K562 (cell line): ENCODE data around the gene USP48. TPM values are rescaled to one million over a fixed set of nuclear protein-coding genes. Genes with fewer than 3 reads are reported as not detected.

ENCODE experiments used
- ARNT ChIP-seq, 2 experiments: fragments of 450-650 bp; IDR thresholded peaks; 2 replicates each; pipeline ENCODE4 v1.6.1; 2016; ENCODE audit warnings: mild to moderate bottlenecking in 1 of 2
- BCOR ChIP-seq: fragments of 450-650 bp; IDR thresholded peaks from 2 replicates; pipeline ENCODE4 v1.6.1; 2016
- CEBPG ChIP-seq, 3 experiments: fragments of 200-800 bp in 1 of 3; sonication (Bioruptor generic) in 1 of 3; sonication (generic) in 1 of 3; formaldehyde crosslinking in 1 of 3; IDR thresholded peaks in 2 of 3; conservative IDR thresholded peaks in 1 of 3; 2 replicates each; pipeline versions ENCODE4 v1.6.1 to v1.8.0; 2016 to 2022; ENCODE audit warnings: missing compliant biosample characterization in 2 of 3, missing genetic modification characterization in 2 of 3, mild to moderate bottlenecking in 1 of 3, missing genetic modification reagents in 1 of 3
- CHCHD3 ChIP-seq: fragments of 250-450 bp; sonication (Bioruptor Pico); IDR thresholded peaks from 2 replicates; pipeline ENCODE4 v2.1.2; 2022; ENCODE audit warnings: mild to moderate bottlenecking
- CHD2 ChIP-seq: IDR thresholded peaks from 2 replicates; pipeline ENCODE4 v1.6.1; 2011; ENCODE audit warnings: low read depth, low read length
- CREB3 ChIP-seq: fragments of 450-650 bp; conservative IDR thresholded peaks from 2 replicates; pipeline ENCODE4 v1.6.1; 2016; ENCODE audit warnings: missing genetic modification characterization, low read depth, mild to moderate bottlenecking, missing compliant biosample characterization, moderate library complexity
- DPF2 ChIP-seq: fragments of 450-650 bp; IDR thresholded peaks from 2 replicates; pipeline ENCODE4 v1.6.1; 2016
- FOSL1 ChIP-seq: fragments of 200-800 bp; sonication (Bioruptor generic); conservative IDR thresholded peaks from 2 replicates; pipeline ENCODE4 v1.6.1; 2016; ENCODE audit warnings: missing genetic modification characterization, missing compliant biosample characterization
- HMG20A ChIP-seq: fragments of 450-650 bp; formaldehyde crosslinking; conservative IDR thresholded peaks from 2 replicates; pipeline ENCODE4 v1.4.0; 2020; ENCODE audit warnings: mild to moderate bottlenecking, mixed read lengths
- HNRNPK ChIP-seq: fragments of 200-400 bp; formaldehyde crosslinking; IDR thresholded peaks from one replicate; pipeline ENCODE4 v1.6.1; 2018; ENCODE audit warnings: mild to moderate bottlenecking, low read depth, low read length; ENCODE audit not compliant: poor library complexity, severe bottlenecking
- LCOR ChIP-seq: sonication (generic); formaldehyde crosslinking; IDR thresholded peaks from 2 replicates; pipeline ENCODE4 v1.8.0; 2022; ENCODE audit warnings: mild to moderate bottlenecking, missing genetic modification reagents
- MECOM ChIP-seq: fragments of 250-450 bp; sonication (Bioruptor Pico); IDR thresholded peaks from 2 replicates; pipeline ENCODE4 v1.8.0; 2022; ENCODE audit warnings: inconsistent platforms
- NCOA2 ChIP-seq, 2 experiments: fragments of 450-650 bp; IDR thresholded peaks; 2 replicates each; pipeline ENCODE4 v1.6.1; 2018; ENCODE audit warnings: mild to moderate bottlenecking in 2 of 2, moderate library complexity in 1 of 2; ENCODE audit not compliant: partially characterized antibody in 2 of 2
- NFIC ChIP-seq: fragments of 450-650 bp; IDR thresholded peaks from 2 replicates; pipeline ENCODE4 v1.6.1; 2017; ENCODE audit warnings: mild to moderate bottlenecking, inconsistent platforms
- NFXL1 ChIP-seq: fragments of 450-650 bp; formaldehyde crosslinking; IDR thresholded peaks from 2 replicates; pipeline ENCODE4 v1.4.0; 2021; ENCODE audit warnings: mild to moderate bottlenecking
- RNF2 ChIP-seq: sonication (generic); IDR thresholded peaks from 2 replicates; pipeline ENCODE4 v1.6.1; 2016
- SAFB2 ChIP-seq: fragments of 200-400 bp; formaldehyde crosslinking; IDR thresholded peaks from 2 replicates; pipeline ENCODE4 v1.6.1; 2018; ENCODE audit warnings: borderline replicate concordance, low read length, low read depth, moderate library complexity; ENCODE audit not compliant: severe bottlenecking
- TEAD2 ChIP-seq: fragments of 450-650 bp; IDR thresholded peaks from 2 replicates; pipeline ENCODE4 v1.6.1; 2016; ENCODE audit warnings: missing genetic modification characterization, control low read depth, missing compliant biosample characterization
- UBTF ChIP-seq, 2 experiments: IDR thresholded peaks; 2 replicates each; pipeline ENCODE4 v1.6.1; 2012; ENCODE audit warnings: improper control_type of control experiment in 2 of 2, low read depth in 2 of 2, low read length in 2 of 2, borderline replicate concordance in 1 of 2
- YY1 ChIP-seq, 3 experiments: IDR thresholded peaks; 2 replicates each; pipeline ENCODE4 v1.6.1; 2011; ENCODE audit warnings: low read length in 2 of 3, mild to moderate bottlenecking in 2 of 3, moderate library complexity in 2 of 3, borderline replicate concordance in 1 of 3, control low read depth in 1 of 3, low read depth in 1 of 3; ENCODE audit not compliant: insufficient read depth in 3 of 3, insufficient replicate concordance in 2 of 3, control insufficient read depth in 1 of 3, insufficient read length in 1 of 3; ENCODE audit errors: extremely low read depth in 1 of 3
- ZFP1 ChIP-seq: fragments of 450-650 bp; formaldehyde crosslinking; IDR thresholded peaks from 2 replicates; pipeline ENCODE4 v1.4.0; 2020; ENCODE audit warnings: mild to moderate bottlenecking, mixed read lengths
- ZNF143 ChIP-seq: sonication (generic); formaldehyde crosslinking; IDR thresholded peaks from 2 replicates; pipeline ENCODE4 v1.9.0; 2022; ENCODE audit warnings: mild to moderate bottlenecking, missing genetic modification reagents
- ZNF347 ChIP-seq: fragments of 450-650 bp; formaldehyde crosslinking; IDR thresholded peaks from 2 replicates; pipeline ENCODE4 v1.4.0; 2020; ENCODE audit warnings: low read depth, mild to moderate bottlenecking, moderate library complexity
- ZNF444 ChIP-seq: fragments of 250-450 bp; sonication (Bioruptor Pico); IDR thresholded peaks from 2 replicates; pipeline ENCODE4 v1.4.0; 2020; ENCODE audit warnings: mild to moderate bottlenecking, moderate library complexity
- ZNF830 ChIP-seq: fragments of 250-450 bp; sonication (Bioruptor Pico); IDR thresholded peaks from 2 replicates; pipeline ENCODE4 v1.5.0; 2021; ENCODE audit warnings: mild to moderate bottlenecking
- polyA plus RNA-seq, 8 experiments: library from polyadenylated mRNA; depleted of rRNA in 4 of 8; stranded (reverse) in 5 of 8; unstranded in 3 of 8; fragments of >200 nt; fragmentation: Nextera tagmentation in 2 of 8; fragmentation: Illumina TruSeq in 1 of 8; extraction: Ambion mirVana in 2 of 8; extraction: Trizol in 1 of 8; gene quantifications; 2 replicates each; pipeline versions ENCODE4 v1.2.1 to v1.2.3, GENCODE V29; 2011 to 2014; ENCODE audit warnings: inconsistent platforms in 1 of 8, missing spikeins in 1 of 8
- total RNA-seq, 7 experiments: library from RNA; depleted of rRNA in 6 of 7; stranded (reverse); fragments of >200 nt in 6 of 7; fragmentation: Illumina TruSeq in 2 of 7; extraction: Trizol in 2 of 7; gene quantifications; 2 replicates each; pipeline versions ENCODE4 v1.2.1 to v1.2.3, GENCODE V29; 2011 to 2021; ENCODE audit warnings: low replicate concordance in 1 of 7
- TF ChIP-seq, protein P1 (sequence below): sonication (generic); formaldehyde crosslinking; IDR thresholded peaks from 2 replicates; pipeline ENCODE4 v1.8.0; 2022; ENCODE audit warnings: missing genetic modification reagents, mild to moderate bottlenecking, moderate library complexity, borderline replicate concordance

Gene USP48
- total and polyA plus RNA-seq, 9 of the 15 experiments (the other 6 are each of a cell fraction or from before 2014, with no cell fraction given) = 23.3 to 123 (median 106) TPM

DNA sequence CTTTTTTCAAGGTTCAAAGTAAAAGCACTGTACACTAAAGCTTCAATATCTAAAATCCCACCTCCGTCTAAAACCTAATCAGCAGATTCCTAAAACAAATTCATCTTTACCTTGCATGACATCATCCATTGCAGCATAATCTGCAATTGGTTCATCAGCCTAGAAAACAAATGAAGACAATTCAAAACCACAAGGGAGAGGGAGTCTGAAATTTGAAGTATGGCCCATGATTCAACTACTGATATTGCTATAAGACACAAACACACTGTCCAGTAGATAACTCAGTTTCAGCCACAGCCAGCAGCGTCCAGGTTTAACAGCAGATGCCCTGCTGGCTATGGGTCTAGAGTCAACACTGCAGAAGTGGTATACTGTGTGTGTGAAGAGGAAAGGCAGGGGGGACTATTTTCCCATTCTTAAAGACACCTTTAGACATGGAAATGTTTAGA is 95.8 kb downstream of the USP48 start (continued):
- TF ChIP-seq NFIC (peak; percentile 55), RNF2 (no peak), CREB3 (tag) (0 out of 2 replicates have a peak, but pooled peaks have one; percentile 51), MECOM (no peak), ZNF347 (no peak), HNRNPK (no peak), NCOA2 (IDR thresholded peaks at IDR 0.05; ENCODE audit: partially characterized antibody in 2 of 2) (peak in 1 of 2 experiments; percentile 66), FOSL1 (tag) (peak; percentile 60; the same call in 1 of the 2 replicates), NFXL1 (CRISPR knock-in tag) (no peak), ZNF830 (no peak), CEBPG (CRISPR knock-in tag; IDR thresholded peaks at IDR 0.05) (peak; percentile 87), CEBPG (tag; conservative IDR thresholded peaks at IDR 0.05 in 1 of 2, IDR thresholded peaks at IDR 0.05 in 1 of 2) (peak; percentile 85 to 95), ARNT (IDR thresholded peaks at IDR 0.05) (peak in 1 of 2 experiments; percentile 14; a peak in 1 of 4 replicates), UBTF (IDR thresholded peaks at IDR 0.05; ENCODE audit: borderline replicate concordance in 1 of 2, low read depth in 2 of 2, low read length in 2 of 2) (no peak), YY1 (IDR thresholded peaks at IDR 0.05; ENCODE audit: borderline replicate concordance in 1 of 3, control insufficient read depth in 1 of 3, extremely low read depth in 1 of 3, insufficient read depth in 3 of 3, insufficient read length in 1 of 3, insufficient replicate concordance in 2 of 3, low read depth in 1 of 3, low read length in 2 of 3) (no peak), ZNF143 (CRISPR knock-in tag) (no peak), ZNF444 (CRISPR knock-in tag) (no peak), SAFB2 (no peak), CHCHD3 (CRISPR knock-in tag) (no peak), BCOR (no peak), LCOR (peak; percentile 91; the same call in 1 of the 2 replicates), DPF2 (peak; percentile 84), ZFP1 (no peak), TEAD2 (0 out of 2 replicates have a peak, but pooled peaks have one; percentile 20), HMG20A (CRISPR knock-in tag) (no peak), CHD2 (no peak)
- TF ChIP-seq, protein P1, sequence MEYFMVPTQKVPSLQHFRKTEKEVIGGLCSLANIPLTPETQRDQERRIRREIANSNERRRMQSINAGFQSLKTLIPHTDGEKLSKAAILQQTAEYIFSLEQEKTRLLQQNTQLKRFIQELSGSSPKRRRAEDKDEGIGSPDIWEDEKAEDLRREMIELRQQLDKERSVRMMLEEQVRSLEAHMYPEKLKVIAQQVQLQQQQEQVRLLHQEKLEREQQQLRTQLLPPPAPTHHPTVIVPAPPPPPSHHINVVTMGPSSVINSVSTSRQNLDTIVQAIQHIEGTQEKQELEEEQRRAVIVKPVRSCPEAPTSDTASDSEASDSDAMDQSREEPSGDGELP (CRISPR knock-in tag) = no peak
